HG03139 (cell line): ENCODE results near the gene NLRP6.
"Not testable (repeated sequence)": the region's sequence is repeated elsewhere in the genome, so short reads cannot be mapped to it uniquely, and the experiment has no call there.

Source experiments
- ATAC-seq: cut with Tn5 transposase; IDR thresholded peaks from one replicate; pipeline ENCODE4 v1.9.1; 2021; ENCODE audit not compliant: unreplicated experiment

NLRP6 gene

DNA sequence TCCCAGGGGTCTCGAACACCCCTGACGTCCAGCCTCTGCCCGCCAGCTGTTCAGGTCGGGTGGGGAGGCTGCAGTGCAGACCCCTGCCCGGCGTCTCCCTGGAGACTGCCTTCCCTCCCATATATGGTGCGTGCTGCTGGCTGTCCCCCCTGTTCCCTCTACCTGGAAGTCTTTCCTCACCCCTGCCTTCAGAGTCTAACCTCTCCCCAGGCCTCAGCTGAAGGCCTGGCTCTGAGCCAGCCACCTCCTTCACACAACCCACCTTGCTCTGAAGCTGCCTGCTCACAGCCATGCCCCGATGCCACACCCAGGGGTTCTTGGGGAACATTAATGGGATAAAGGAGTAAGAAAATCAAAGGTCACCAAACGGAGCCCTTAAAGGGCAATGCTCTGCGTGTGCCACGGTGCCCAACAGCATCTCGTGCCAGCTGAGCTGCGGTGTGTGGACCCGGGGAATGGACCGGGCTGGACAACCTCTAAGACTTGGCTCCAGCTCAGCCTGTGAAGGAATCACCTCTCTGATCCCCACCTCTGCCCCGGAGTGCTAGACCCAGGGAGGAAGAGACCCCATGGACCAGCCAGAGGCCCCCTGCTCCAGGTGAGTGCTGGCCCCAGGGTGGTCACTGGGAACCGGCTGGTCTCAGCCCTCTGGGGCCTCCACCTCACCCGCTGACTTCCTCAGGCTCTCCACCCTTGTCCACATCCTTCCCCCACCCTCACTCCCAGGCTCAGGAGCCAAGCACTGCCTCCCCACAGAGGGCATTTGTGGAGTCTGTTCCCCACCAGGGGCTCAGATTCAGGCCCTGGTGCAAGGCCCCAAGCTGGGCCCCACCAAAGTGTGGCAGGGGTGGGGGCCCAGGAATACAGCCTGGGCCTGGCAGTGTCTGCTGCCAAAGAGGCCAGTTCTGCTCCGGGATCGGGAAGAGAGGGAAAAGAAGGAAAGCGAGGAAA lies at the start of gene NLRP6:
Gene NLRP6 (plus strand): TSS at position 407 of the 951 bp plus-strand sequence. CDS start 163 bp downstream, at position 570.
- ATAC-seq = no peak

GRCh38 chr11:230431-230830 lies 47.8 kb upstream of the NLRP6 start:
- no peak for ATAC-seq

DNA sequence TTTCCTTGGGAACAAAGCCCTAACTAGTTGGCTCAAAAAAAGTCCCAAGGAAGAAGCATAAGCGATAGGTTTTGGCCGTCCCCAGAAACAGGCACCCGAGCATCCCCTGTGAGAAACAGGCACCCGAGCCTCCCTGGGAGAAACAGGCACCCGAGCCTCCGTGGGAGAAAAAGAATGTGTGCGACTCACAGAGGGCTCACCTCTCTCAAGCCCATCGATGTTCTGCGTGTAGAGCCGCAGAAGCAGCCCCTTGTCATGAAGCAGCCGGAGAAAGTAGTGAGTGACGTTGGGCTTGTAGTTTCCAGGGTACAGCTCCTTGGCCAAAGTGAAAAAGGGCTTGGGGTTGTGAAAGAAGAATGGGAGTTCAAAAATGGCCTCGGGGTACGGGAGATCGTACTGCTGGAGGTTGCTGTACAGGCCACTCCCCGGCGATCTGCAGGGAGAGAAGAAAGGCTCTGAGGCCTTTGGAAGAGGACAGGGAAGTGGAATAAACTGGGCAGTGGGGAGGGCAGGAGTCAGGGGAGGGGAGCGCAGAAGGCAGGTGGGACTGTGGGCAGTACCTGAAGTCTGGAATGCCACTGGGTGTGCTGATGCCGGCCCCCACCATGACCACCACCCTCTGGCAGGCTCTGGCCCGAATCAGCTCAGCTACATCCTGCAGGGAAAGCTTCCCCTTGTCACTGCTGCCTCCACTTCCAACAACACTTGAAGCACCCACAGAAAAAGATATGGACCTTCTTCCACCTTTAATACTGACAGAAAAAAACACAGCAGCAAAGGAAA lies 45.2 kb upstream of the NLRP6 start:
- ATAC-seq = no peak

DNA sequence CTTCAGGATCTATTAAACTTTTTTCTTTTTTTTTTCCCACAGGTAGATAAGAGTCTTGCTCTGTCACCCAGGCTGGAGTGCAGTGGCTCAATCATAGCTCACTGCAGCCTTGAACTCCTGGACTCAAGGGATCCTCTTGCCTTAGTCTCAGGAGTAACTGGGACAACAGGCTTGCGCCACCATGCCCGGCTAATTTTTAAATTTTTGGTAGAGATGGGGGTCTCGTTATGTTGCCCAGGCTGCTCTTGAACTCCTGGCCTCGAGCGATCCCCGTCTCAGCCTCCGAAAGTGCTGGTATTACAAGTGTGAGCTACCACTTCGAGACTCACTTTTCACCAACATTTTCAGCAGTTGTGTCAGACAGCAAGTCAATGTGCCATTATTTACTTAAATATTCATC lies 43.0 kb upstream of the NLRP6 start:
- ATAC-seq = no peak

DNA sequence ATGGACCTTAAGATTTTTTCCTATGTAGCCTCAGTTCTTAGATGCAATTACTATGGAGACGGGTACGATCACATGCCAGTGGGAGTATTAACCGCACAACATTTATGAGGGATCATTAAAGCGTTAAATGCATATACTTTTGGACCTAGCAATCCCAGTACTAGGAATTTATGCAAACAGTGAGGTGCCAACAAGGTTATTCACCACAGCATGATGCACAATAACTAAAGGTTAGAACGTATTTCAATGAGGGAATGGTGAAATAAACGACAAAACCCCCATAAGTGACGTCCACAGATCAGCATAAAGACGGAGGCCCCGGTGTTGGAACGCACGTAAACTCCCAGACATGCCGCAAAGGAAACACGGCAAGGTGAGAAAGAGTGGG lies 42.6 kb upstream of the NLRP6 start:
- peak; percentile 4 for ATAC-seq

- ATAC-seq = peak; percentile 63
These were observed 42.0 kb upstream of the NLRP6 start, which contains the start of gene SIRT3 for GRCh38 chr11:235997-236773. Gene SIRT3 (minus strand): TSS chr11:236342. CDS start chr11:236328, 14 bp downstream.

- ATAC-seq = peak; percentile 65
These were observed 41.1 kb upstream of the NLRP6 start, which contains the start of gene PSMD13 for GRCh38 chr11:236774-237767. Gene PSMD13 (plus strand): TSS chr11:236976. CDS start chr11:237050, 74 bp downstream.

DNA sequence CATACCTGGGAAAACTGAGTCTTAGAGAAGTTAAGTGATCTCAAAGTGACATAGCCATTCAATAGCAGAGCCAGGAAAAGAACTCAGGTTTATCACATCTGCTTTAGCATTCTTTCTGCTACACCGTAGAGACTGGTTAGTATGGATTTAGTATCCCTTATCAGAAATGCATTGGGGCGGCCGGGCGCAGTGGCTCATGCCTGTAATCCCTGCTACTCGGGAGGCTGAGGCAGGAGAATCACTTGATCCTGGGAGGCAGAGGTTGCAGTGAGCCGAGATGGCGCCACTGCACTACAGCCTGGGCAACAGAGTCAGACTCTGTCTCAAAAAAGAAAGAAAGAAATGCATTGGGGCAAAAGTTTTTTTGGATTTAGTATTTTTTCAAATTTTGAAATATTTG lies 39.9 kb upstream of the NLRP6 start:
- ATAC-seq = not testable (repeated sequence)

DNA sequence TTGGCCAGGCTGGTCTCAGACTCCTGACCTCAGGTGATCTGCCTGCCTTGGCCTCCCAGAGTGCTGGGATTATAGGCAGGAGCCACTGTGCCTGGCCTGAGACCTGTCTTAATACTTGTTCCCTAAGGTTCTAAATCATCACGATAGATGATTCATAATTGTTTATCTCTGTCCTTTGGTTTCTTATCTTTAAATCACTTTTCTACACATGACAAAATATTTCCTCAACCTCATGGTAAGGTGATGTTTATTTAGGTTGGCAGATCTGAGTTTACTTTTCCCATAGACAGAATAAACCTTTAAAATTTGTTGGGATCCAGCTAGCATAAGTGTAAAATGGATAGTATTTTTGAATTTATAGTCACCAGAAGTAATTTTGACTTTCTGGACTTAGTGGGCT lies 37.9 kb upstream of the NLRP6 start:
- ATAC-seq = no peak

GRCh38 chr11:241634-242033 lies 36.6 kb upstream of the NLRP6 start:
- ATAC-seq = no peak

DNA sequence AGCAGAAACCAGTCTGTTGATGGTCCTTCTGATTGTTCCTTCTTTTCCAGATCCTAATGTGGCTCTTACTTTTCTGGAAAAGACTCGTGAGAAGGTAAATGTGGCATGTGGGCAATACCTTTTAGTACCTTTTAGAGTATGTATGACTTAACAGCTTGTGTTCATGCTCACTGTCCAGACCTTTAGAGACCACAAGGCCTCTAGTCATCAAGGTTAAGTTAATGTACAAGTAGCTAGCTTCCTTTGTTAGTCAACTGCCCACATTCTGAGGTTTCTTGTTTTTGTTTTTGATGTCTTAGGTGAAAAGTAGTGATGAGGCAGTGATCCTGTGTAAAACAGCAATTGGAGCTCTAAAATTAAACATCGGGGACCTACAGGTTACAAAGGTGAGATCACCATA lies 33.8 kb upstream of the NLRP6 start:
- no peak for ATAC-seq

- no peak for ATAC-seq
These were observed 29.1 kb upstream of the NLRP6 start for GRCh38 chr11:249062-249461.

- no peak for ATAC-seq
These were observed 27.9 kb upstream of the NLRP6 start for GRCh38 chr11:250274-250673.

- no peak for ATAC-seq
These were observed 27.4 kb upstream of the NLRP6 start for GRCh38 chr11:250740-251299.

DNA sequence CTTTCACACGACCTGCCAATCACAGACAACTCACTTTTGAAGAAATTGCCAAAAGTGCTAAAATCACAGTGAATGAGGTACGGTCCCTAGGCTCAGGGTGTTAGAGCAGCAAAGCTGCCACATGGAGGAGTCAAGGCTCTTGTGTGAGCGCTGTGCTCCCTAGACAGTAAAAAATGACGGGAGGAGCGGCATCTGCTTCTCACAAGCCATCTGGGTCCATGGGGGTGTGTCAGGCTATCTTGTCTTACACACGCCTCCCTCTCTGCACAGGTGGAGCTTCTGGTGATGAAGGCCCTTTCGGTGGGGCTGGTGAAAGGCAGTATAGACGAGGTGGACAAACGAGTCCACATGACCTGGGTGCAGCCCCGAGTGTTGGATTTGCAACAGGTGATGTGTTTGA lies 26.7 kb upstream of the NLRP6 start:
- no peak for ATAC-seq

GRCh38 chr11:252666-253065 lies 25.5 kb upstream of the NLRP6 start:
- no peak for ATAC-seq

DNA sequence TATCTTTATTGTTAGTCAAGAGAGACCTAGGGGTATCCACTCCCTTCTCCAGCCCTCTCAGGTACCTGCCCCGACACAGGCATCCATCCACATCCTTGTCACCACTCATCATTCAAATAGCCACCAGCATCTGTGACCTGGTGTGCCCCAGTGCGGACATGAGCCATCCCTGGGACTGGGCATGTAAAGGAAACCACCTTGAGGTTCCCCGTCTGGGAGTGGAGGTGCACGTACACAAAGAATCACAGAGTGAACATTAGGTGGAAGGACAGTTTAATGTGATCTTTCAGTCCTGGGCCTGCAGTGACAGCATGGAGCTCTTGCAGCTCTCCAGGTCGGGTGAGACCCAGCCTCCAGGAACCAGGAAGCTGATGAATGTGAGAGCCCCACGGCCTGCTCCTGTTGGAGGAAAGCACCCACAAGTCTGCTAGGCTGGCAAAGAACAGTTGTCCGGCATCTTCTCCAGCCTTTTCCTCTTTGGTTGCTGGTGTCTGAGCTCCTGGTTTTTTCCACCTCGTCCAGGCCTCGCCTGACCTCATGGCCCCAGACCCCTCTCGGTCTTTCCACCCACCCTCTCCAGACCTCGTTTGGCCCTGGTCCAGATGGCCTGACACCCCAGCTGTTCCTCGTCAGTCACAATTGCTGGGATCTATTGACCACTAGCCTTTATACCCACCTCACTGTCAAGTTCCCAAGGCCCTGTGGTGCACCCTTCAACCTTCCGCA lies 24.9 kb upstream of the NLRP6 start:
- ATAC-seq = no peak

GRCh38 chr11:253886-254270 lies 24.3 kb upstream of the NLRP6 start:
- ATAC-seq = no peak

DNA sequence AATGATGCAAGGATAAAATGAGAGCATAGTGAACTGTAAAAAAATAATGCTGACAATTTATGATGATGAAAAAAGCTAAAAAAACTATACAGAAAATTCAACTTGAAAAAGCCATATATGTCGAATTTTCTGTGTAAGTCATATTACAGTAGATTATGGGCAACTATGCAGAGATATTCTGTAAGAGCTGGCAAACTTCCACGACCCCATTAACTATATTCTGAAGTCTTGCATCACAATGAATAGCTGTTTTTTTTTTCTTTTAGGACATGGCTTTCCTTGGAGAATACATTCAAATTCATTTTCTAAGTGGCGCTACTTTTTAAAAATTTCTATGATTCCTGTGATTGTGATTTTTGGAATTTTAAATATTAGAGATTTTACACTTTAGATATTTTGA lies 23.0 kb upstream of the NLRP6 start:
- no peak for ATAC-seq
